Measurements from ENCODE around the gene RNF10.

- TF ChIP-seq CTCF (IDR thresholded peaks at IDR 0.05), result no peak
- TF ChIP-seq POLR2A (IDR thresholded peaks at IDR 0.05), result no peak
Measured at GRCh38 chr12:120598674-120599463, 64.7 kb downstream of the RNF10 start.

Data from suprapubic skin (tissue), 3 donors.